HepG2 (cell line): Measurements from ENCODE around the gene SKI. TPM values are rescaled to one million over a fixed set of nuclear protein-coding genes. Genes with fewer than 3 reads are reported as not detected.

ENCODE experiments used
- BRCA1 ChIP-seq: sonication (generic); formaldehyde crosslinking; IDR thresholded peaks from 2 replicates; pipeline ENCODE4 v1.4.0; 2020; ENCODE audit warnings: missing genetic modification reagents
- FIP1L1 ChIP-seq: fragments of 200-400 bp; formaldehyde crosslinking; IDR thresholded peaks from 2 replicates; pipeline ENCODE4 v1.6.1; 2018; ENCODE audit warnings: low read depth, mild to moderate bottlenecking, low read length, moderate library complexity, borderline replicate concordance; ENCODE audit not compliant: insufficient read depth
- HES4 ChIP-seq: sonication (generic); formaldehyde crosslinking; IDR thresholded peaks from 2 replicates; pipeline ENCODE4 v1.9.0; 2021; ENCODE audit warnings: mild to moderate bottlenecking, missing genetic modification reagents, borderline replicate concordance
- HOXA5 ChIP-seq: sonication (generic); formaldehyde crosslinking; IDR thresholded peaks from 2 replicates; pipeline ENCODE4 v1.4.0; 2020; ENCODE audit warnings: missing genetic modification reagents
- JUN ChIP-seq: sonication (generic); formaldehyde crosslinking; IDR thresholded peaks from 2 replicates; pipeline ENCODE4 v1.4.0; 2020; ENCODE audit warnings: mild to moderate bottlenecking, missing genetic modification reagents
- KDM5A ChIP-seq: fragments of 200-600 bp; sonication (generic); IDR thresholded peaks from 2 replicates; pipeline ENCODE4 v1.7.0; 2018; ENCODE audit warnings: antibody characterized with exemption, mild to moderate bottlenecking, low read length, borderline replicate concordance
- MAF1 ChIP-seq: sonication (generic); formaldehyde crosslinking; IDR thresholded peaks from 2 replicates; pipeline ENCODE4 v1.5.0; 2020; ENCODE audit warnings: missing genetic modification reagents, borderline replicate concordance
- NFYC ChIP-seq: IDR thresholded peaks from 2 replicates; pipeline ENCODE4 v1.6.1; 2016; ENCODE audit warnings: missing genetic modification reagents, missing compliant biosample characterization
- ZBTB8A ChIP-seq: sonication (generic); formaldehyde crosslinking; IDR thresholded peaks from 2 replicates; pipeline ENCODE4 v1.4.0; 2020; ENCODE audit warnings: mild to moderate bottlenecking, low read depth, missing genetic modification reagents, borderline replicate concordance
- ZFP62 ChIP-seq: sonication (generic); formaldehyde crosslinking; IDR thresholded peaks from 2 replicates; pipeline ENCODE4 v1.4.0; 2020; ENCODE audit warnings: missing genetic modification reagents
- ZNF235 ChIP-seq: sonication (generic); formaldehyde crosslinking; IDR thresholded peaks from 2 replicates; pipeline ENCODE4 v1.8.1; 2023; ENCODE audit warnings: mild to moderate bottlenecking, missing genetic modification reagents, borderline replicate concordance
- ZNF333 ChIP-seq: sonication (generic); formaldehyde crosslinking; IDR thresholded peaks from 2 replicates; pipeline ENCODE4 v1.4.0; 2020; ENCODE audit warnings: mild to moderate bottlenecking, missing genetic modification reagents, borderline replicate concordance
- ZNF552 ChIP-seq: sonication (generic); formaldehyde crosslinking; IDR thresholded peaks from 2 replicates; pipeline ENCODE4 v1.9.0; 2022; ENCODE audit warnings: missing genetic modification reagents, mild to moderate bottlenecking, borderline replicate concordance
- ZNF577 ChIP-seq: sonication (generic); formaldehyde crosslinking; IDR thresholded peaks from 2 replicates; pipeline ENCODE4 v1.4.0; 2020; ENCODE audit warnings: mild to moderate bottlenecking, low read depth, missing genetic modification reagents, borderline replicate concordance
- ZNF709 ChIP-seq: sonication (generic); formaldehyde crosslinking; IDR thresholded peaks from 2 replicates; pipeline ENCODE4 v1.5.0; 2020; ENCODE audit warnings: mild to moderate bottlenecking, missing genetic modification reagents
- ZNF766 ChIP-seq: sonication (generic); formaldehyde crosslinking; IDR thresholded peaks from 2 replicates; pipeline ENCODE4 v1.5.0; 2020; ENCODE audit warnings: missing genetic modification reagents, borderline replicate concordance
- ZNF878 ChIP-seq: sonication (generic); formaldehyde crosslinking; IDR thresholded peaks from 2 replicates; pipeline ENCODE4 v1.8.1; 2023; ENCODE audit warnings: mild to moderate bottlenecking, missing genetic modification reagents, moderate library complexity
- polyA plus RNA-seq, 8 experiments: library from polyadenylated mRNA; depleted of rRNA in 3 of 8; stranded (reverse) in 7 of 8; unstranded in 1 of 8; fragments of >200 nt; fragmentation: Illumina TruSeq in 4 of 8; extraction: Trizol in 4 of 8; gene quantifications; 2 replicates each; pipeline versions ENCODE4 v1.2.1 to v1.2.3, GENCODE V29; 2011 to 2016; ENCODE audit warnings: low read depth in 4 of 8, missing spikeins in 1 of 8, mixed read lengths in 1 of 8; ENCODE audit not compliant: insufficient read depth in 1 of 8
- total RNA-seq, 5 experiments: library from RNA; depleted of rRNA; stranded (reverse); fragments of >200 nt; fragmentation: Illumina TruSeq; extraction: Trizol; gene quantifications; 2 replicates each; pipeline ENCODE4 v1.2.3, GENCODE V29; 2016; ENCODE audit warnings: low read depth in 1 of 5
- TF ChIP-seq, protein P1 (sequence below): IDR thresholded peaks from 2 replicates; pipeline ENCODE4 v1.6.1; 2016; ENCODE audit warnings: missing biosample characterization, missing genetic modification reagents, low read depth
- TF ChIP-seq, protein P2 (sequence below): sonication (generic); formaldehyde crosslinking; IDR thresholded peaks from 2 replicates; pipeline ENCODE4 v1.5.1; 2020; ENCODE audit warnings: missing genetic modification reagents, mild to moderate bottlenecking, borderline replicate concordance
- TF ChIP-seq, protein P3 (sequence below): sonication (generic); formaldehyde crosslinking; IDR thresholded peaks from 2 replicates; pipeline ENCODE4 v1.5.0; 2020; ENCODE audit warnings: mild to moderate bottlenecking, missing genetic modification reagents
- TF ChIP-seq, protein P4 (sequence below): sonication (generic); formaldehyde crosslinking; IDR thresholded peaks from 2 replicates; pipeline ENCODE4 v1.5.1; 2020; ENCODE audit warnings: missing genetic modification reagents, mild to moderate bottlenecking, borderline replicate concordance
- TF ChIP-seq, protein P5 (sequence below): IDR thresholded peaks from 2 replicates; pipeline ENCODE4 v1.6.1; 2012; ENCODE audit warnings: inconsistent platforms

SKI gene
- total and polyA plus RNA-seq, 2 of the 13 experiments (the other 11 are each of a cell fraction or from before 2014, with no cell fraction given) = 4.7 to 6.9 TPM

DNA sequence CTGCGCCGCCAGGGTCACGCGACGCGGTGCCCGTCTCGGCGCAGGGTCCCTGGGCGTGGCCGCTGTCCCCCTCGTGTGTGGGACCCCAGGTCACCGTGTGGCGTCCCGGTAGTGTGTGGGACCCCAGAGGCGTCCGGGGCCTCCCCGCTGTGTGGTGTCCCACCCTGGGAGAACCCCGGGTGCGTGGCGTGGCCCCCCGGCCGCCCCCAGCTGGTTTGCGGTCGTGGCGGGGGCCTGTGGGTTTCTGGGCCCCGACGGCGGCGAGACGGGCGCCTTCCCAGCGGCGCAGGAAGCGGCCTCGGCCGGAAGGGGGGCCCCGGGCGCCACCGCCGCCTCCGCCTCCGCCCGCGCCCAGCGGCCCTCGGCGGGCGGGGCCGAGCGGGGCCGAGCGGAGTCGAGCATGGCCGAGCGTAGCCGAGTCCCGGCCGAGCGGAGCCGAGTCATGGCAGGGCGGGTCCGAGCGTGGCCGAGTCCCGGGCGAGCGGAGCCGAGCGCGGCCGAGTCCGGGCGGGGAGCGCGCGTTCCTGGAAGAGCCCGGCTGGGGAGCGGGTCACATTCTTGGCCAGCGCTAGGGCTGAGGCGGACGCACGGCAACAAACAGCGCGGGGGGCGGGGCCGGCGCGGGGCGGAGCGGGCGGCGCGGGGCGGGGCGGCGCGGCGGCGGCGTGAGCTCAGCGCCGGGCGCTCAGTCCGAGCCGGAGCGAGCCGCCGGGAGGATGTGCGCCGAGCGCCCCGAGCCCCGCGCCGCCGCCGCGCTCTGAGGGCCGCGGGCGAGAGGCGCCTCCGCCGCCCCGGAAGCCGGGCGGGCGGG, 568 bp upstream of the SKI start (continued):
- TF ChIP-seq, protein P1, sequence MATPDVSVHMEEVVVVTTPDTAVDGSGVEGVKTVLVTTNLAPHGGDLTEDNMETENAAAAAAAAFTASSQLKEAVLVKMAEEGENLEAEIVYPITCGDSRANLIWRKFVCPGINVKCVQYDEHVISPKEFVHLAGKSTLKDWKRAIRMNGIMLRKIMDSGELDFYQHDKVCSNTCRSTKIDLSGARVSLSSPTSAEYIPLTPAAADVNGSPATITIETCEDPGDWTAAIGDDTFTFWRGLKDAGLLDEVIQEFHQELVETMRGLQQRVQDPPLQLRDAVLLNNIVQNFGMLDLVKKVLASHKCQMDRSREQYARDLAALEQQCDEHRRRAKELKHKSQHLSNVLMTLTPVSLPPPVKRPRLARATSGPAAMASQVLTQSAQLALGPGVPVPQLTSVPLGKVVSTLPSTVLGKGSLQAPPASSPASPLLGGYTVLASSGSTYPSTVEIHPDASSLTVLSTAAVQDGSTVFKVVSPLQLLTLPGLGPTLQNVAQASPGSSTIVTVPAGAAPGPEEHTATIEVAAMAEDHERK (CRISPR knock-in tag) = no peak
- TF ChIP-seq MAF1 (CRISPR knock-in tag) = no peak
- no peak for TF ChIP-seq ZNF552 (CRISPR knock-in tag)
- TF ChIP-seq ZNF333 (CRISPR knock-in tag) = no peak
- no peak for TF ChIP-seq ZNF577 (CRISPR knock-in tag)
- TF ChIP-seq JUN (CRISPR knock-in tag) = no peak
- TF ChIP-seq, protein P2, sequence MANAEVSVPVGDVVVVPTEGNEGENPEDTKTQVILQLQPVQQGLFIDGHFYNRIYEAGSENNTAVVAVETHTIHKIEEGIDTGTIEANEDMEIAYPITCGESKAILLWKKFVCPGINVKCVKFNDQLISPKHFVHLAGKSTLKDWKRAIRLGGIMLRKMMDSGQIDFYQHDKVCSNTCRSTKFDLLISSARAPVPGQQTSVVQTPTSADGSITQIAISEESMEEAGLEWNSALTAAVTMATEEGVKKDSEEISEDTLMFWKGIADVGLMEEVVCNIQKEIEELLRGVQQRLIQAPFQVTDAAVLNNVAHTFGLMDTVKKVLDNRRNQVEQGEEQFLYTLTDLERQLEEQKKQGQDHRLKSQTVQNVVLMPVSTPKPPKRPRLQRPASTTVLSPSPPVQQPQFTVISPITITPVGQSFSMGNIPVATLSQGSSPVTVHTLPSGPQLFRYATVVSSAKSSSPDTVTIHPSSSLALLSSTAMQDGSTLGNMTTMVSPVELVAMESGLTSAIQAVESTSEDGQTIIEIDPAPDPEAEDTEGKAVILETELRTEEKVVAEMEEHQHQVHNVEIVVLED (CRISPR knock-in tag) = peak; percentile 78
- TF ChIP-seq, protein P3, sequence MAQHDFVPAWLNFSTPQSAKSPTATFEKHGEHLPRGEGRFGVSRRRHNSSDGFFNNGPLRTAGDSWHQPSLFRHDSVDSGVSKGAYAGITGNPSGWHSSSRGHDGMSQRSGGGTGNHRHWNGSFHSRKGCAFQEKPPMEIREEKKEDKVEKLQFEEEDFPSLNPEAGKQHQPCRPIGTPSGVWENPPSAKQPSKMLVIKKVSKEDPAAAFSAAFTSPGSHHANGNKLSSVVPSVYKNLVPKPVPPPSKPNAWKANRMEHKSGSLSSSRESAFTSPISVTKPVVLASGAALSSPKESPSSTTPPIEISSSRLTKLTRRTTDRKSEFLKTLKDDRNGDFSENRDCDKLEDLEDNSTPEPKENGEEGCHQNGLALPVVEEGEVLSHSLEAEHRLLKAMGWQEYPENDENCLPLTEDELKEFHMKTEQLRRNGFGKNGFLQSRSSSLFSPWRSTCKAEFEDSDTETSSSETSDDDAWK (CRISPR knock-in tag) = no peak
- no peak for TF ChIP-seq ZNF235 (CRISPR knock-in tag)
- TF ChIP-seq ZFP62 (CRISPR knock-in tag) = no peak
- TF ChIP-seq NFYC = no peak
- TF ChIP-seq HES4 (CRISPR knock-in tag) = 0 out of 2 replicates have a peak, but pooled peaks have one; percentile 32
- no peak for TF ChIP-seq BRCA1 (CRISPR knock-in tag)
- no peak for TF ChIP-seq KDM5A
- no peak for TF ChIP-seq ZBTB8A
- TF ChIP-seq, protein P4, sequence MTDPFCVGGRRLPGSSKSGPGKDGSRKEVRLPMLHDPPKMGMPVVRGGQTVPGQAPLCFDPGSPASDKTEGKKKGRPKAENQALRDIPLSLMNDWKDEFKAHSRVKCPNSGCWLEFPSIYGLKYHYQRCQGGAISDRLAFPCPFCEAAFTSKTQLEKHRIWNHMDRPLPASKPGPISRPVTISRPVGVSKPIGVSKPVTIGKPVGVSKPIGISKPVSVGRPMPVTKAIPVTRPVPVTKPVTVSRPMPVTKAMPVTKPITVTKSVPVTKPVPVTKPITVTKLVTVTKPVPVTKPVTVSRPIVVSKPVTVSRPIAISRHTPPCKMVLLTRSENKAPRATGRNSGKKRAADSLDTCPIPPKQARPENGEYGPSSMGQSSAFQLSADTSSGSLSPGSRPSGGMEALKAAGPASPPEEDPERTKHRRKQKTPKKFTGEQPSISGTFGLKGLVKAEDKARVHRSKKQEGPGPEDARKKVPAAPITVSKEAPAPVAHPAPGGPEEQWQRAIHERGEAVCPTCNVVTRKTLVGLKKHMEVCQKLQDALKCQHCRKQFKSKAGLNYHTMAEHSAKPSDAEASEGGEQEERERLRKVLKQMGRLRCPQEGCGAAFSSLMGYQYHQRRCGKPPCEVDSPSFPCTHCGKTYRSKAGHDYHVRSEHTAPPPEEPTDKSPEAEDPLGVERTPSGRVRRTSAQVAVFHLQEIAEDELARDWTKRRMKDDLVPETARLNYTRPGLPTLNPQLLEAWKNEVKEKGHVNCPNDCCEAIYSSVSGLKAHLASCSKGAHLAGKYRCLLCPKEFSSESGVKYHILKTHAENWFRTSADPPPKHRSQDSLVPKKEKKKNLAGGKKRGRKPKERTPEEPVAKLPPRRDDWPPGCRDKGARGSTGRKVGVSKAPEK (CRISPR knock-in tag) = no peak
- peak; percentile 57 for TF ChIP-seq HOXA5 (CRISPR knock-in tag)
- TF ChIP-seq, protein P5, sequence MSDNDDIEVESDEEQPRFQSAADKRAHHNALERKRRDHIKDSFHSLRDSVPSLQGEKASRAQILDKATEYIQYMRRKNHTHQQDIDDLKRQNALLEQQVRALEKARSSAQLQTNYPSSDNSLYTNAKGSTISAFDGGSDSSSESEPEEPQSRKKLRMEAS = no peak; the same call in 1 of the 2 replicates
- no peak; the same call in none of the 2 replicates for TF ChIP-seq ZNF709
- no peak for TF ChIP-seq ZNF766
- TF ChIP-seq FIP1L1 = no peak
- no peak for TF ChIP-seq ZNF878 (CRISPR knock-in tag)
